ENCODE measurements around the gene KCNMA1. TPM values are rescaled to one million over a fixed set of nuclear protein-coding genes. Genes with fewer than 3 reads are reported as not detected.

The KCNMA1 gene
- total and polyA plus RNA-seq, 8 donors: 0.92 to 155 (median 54.3) TPM

DNA sequence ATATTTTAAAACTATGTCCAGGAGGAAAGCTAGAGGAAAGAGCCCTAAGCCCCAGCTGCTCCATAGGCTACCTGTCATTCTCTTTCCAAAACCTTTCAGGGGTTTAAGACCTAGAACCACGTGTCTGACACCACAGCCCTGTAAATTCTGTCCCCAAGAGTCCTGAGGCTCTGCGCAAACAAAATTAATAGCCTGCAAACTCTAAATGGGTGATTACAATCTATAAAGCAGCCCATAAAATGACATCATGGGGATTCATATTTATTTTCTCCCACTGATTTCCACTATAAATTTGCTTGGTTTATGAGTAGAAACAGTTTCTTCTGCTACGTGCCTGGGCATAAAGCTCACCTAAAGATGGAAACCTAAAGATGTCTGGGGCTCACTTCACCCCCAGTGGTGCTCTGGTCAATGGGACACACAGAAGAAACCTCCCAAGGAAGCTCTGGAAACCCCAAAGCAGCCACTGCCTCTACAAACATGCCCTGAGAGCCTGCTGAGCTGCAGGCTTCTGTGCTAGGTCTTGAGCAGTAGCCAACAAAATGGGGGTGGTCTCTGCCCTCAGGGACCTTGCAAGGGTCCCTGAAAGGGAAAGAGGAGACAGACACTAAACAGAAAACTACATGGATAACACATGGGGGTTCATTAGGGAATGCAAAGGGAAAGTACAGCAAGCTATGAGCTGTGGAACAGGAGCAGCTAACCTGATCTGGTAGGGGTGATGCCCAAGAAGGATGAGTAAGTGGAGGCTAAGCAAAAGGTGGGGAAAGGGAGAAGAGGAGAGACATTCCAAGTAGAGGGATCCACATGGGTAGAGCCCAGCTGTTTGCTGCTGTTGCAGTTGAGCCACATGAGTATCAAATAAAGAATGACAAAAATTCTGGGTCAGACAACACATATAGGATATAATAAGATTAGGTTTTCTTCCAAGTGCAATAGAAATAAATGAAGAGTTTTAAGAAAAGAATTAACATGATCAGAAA is 331.7 kb downstream of the KCNMA1 start:
- Histone ChIP-seq H3K4me3 (no peak overlapping the region), H3K27me3 (no peaks in the 10 kb centered on the region), H3K9me3 (no peaks in the 10 kb centered on the region), H3K36me3 (no peaks in the 10 kb centered on the region), H3K4me1 (peaks cover 0 to 30% (median 4%) of the 10 kb centered on the region in 4 donors), H3K27ac (no peak overlapping the region)
- TF ChIP-seq POLR2A (IDR thresholded peaks at IDR 0.05) (no peak), POLR2AphosphoS5 (IDR thresholded peaks at IDR 0.05) (no peak), EP300 (IDR thresholded peaks at IDR 0.05) (no peak)
- TF ChIP-seq, protein P1, sequence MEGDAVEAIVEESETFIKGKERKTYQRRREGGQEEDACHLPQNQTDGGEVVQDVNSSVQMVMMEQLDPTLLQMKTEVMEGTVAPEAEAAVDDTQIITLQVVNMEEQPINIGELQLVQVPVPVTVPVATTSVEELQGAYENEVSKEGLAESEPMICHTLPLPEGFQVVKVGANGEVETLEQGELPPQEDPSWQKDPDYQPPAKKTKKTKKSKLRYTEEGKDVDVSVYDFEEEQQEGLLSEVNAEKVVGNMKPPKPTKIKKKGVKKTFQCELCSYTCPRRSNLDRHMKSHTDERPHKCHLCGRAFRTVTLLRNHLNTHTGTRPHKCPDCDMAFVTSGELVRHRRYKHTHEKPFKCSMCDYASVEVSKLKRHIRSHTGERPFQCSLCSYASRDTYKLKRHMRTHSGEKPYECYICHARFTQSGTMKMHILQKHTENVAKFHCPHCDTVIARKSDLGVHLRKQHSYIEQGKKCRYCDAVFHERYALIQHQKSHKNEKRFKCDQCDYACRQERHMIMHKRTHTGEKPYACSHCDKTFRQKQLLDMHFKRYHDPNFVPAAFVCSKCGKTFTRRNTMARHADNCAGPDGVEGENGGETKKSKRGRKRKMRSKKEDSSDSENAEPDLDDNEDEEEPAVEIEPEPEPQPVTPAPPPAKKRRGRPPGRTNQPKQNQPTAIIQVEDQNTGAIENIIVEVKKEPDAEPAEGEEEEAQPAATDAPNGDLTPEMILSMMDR (IDR thresholded peaks at IDR 0.05): no peak
- intact Hi-C loops (cut with DNase I; ENCODE audit: low total_unique reads): no loop called here
- WGBS, 5 donors: 70 to 81% (median 74%) methylated on average over 3 of the region's 3 CpGs
- no peak for DNase-seq

DNA sequence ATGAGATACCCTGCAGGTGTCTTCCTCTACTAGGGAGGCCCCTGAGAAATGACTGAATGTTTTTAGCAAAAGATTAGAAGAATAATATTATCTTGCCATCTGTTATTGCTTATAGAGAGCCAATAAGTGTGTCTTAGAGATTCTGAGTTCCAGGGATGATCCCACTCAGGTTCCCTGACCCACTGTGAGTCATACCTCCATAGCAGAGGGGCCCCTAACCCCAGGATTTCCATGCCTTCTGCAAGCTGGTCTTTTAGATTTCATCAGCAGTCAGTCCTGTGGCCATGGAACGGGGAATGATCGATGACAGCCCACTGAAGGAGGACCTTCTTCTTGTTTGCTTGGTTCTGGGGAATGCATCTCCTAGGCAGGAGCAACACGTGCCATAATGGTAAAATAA is 333.4 kb downstream of the KCNMA1 start:
- peaks cover 0 to 14% (median 0%) of the 10 kb centered on the region in 4 donors for H3K4me1 ChIP-seq
- H3K27ac ChIP-seq: no peak overlapping the region
- H3K36me3 ChIP-seq: no peaks in the 10 kb centered on the region
- WGBS, 5 donors: 70 to 91% (median 84%) methylated on average over 3 of the region's 3 CpGs
- H3K4me3 ChIP-seq: no peak overlapping the region
- H3K9me3 ChIP-seq: no peaks in the 10 kb centered on the region
- intact Hi-C loops (cut with DNase I; ENCODE audit: low total_unique reads): no loop called here
- no peaks in the 10 kb centered on the region for H3K27me3 ChIP-seq
- no peak for TF ChIP-seq POLR2A (IDR thresholded peaks at IDR 0.05)
- TF ChIP-seq EP300 (IDR thresholded peaks at IDR 0.05): no peak
- no peak for TF ChIP-seq POLR2AphosphoS5 (IDR thresholded peaks at IDR 0.05)
- no peak for DNase-seq

DNA sequence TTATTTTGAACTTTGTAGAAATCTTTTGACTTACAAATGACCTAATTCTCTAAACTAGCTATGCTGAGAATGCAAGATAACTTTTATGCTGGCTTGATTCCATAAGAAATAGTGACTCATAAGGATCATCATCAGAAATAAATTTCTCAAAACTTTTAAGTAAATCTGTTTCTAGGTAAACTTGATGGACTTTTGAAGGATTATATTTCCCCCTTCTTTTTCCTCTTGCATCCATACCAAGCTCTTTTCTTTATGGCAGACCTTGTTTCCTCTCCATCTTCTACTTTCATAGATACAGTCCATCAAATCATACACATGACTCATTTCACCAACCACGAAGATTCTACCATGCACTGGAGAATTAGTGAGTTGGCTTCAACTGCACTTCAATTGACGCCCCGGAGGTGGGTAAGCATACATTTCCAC is 336.3 kb downstream of the KCNMA1 start:
- Histone ChIP-seq H3K27ac (no peak overlapping the region), H3K27me3 (no peaks in the 10 kb centered on the region), H3K9me3 (no peaks in the 10 kb centered on the region), H3K36me3 (no peaks in the 10 kb centered on the region), H3K4me3 (no peak overlapping the region), H3K4me1 (peaks cover 0 to 11% (median 3%) of the 10 kb centered on the region in 4 donors)
- TF ChIP-seq, protein P1 (IDR thresholded peaks at IDR 0.05): no peak
- TF ChIP-seq POLR2AphosphoS5 (IDR thresholded peaks at IDR 0.05): no peak
- no peak for TF ChIP-seq POLR2A (IDR thresholded peaks at IDR 0.05)
- no peak for TF ChIP-seq EP300 (IDR thresholded peaks at IDR 0.05)
- intact Hi-C loops (cut with DNase I; ENCODE audit: low total_unique reads): no loop called here
- WGBS, 5 donors: 70 to 95% (median 87%) methylated on average over 3 of the region's 3 CpGs
- DNase-seq: no peak

DNA sequence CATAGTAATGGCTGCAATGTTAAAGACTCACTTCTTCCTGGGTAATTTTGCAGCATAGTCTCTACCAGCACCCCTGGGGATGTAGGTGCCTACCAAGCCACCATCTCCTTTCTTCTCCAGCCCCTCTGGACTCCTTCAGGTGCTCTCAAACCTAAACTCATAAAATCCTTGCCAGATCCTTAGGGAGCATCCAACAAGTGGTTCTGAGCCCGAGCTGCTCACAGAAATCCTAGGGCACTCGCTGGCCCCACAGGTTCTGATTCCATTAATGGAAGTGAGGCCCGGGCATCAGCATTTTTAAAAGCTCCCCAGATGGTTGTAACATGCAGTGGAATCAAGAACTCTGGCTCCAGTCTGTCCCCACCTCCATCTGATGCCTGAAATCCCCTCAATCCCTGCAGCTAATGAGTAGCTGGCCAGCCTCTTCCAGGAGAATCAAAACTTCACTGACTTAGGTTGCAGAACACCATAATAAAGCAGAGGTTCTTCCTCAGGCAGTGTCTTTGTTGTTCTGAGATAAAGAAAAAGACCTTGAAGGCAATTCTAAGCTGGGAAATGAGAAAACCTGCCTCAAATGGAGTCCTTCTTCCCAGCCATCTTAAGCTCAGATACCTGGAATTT is 336.8 kb downstream of the KCNMA1 start:
- intact Hi-C loops (cut with DNase I; ENCODE audit: low total_unique reads): no loop called here
- no peak for TF ChIP-seq EP300 (IDR thresholded peaks at IDR 0.05)
- no peak for TF ChIP-seq POLR2AphosphoS5 (IDR thresholded peaks at IDR 0.05)
- TF ChIP-seq POLR2A (IDR thresholded peaks at IDR 0.05): no peak
- TF ChIP-seq, protein P1 (IDR thresholded peaks at IDR 0.05): no peak
- DNase-seq: no peak
- no peak overlapping the region for H3K27ac ChIP-seq
- 84 to 94% (median 92%) methylated on average over 3 of the region's 3 CpGs for WGBS, 5 donors
- H3K4me1 ChIP-seq: peaks cover 0 to 11% (median 3%) of the 10 kb centered on the region in 4 donors
- H3K4me3 ChIP-seq: no peak overlapping the region
- no peaks in the 10 kb centered on the region for H3K27me3 ChIP-seq
- no peaks in the 10 kb centered on the region for H3K36me3 ChIP-seq
- no peaks in the 10 kb centered on the region for H3K9me3 ChIP-seq
